ENCODE measurements around the gene EOLA1.
"Not testable (repeated sequence)": the region's sequence is repeated elsewhere in the genome, so short reads cannot be mapped to it uniquely, and the experiment has no call there.

EOLA1 gene

GRCh38 chrX:149515954-149516602, 24.7 kb upstream of the EOLA1 start:
- DNase-seq: no peak

- DNase-seq: no peak
Measured at GRCh38 chrX:149516604-149517003, 24.2 kb upstream of the EOLA1 start.

- DNase-seq: no peak
Measured at GRCh38 chrX:149517308-149517707, 23.5 kb upstream of the EOLA1 start.

- DNase-seq: no peak
Measured at GRCh38 chrX:149518236-149518635, 22.6 kb upstream of the EOLA1 start.

- not testable (repeated sequence) for DNase-seq
Measured at GRCh38 chrX:149520636-149521277, 20.1 kb upstream of the EOLA1 start.

- no peak for DNase-seq
Measured at GRCh38 chrX:149521438-149521837, 19.4 kb upstream of the EOLA1 start.

GRCh38 chrX:149522916-149523315, 17.9 kb upstream of the EOLA1 start:
- no peak for DNase-seq

GRCh38 chrX:149525389-149525788, 15.4 kb upstream of the EOLA1 start:
- peak; percentile 87 for DNase-seq

- DNase-seq: peak; percentile 66
Measured at GRCh38 chrX:149525903-149526302, 14.9 kb upstream of the EOLA1 start.

- DNase-seq: not testable (repeated sequence)
Measured at GRCh38 chrX:149526318-149527033, 14.3 kb upstream of the EOLA1 start.

GRCh38 chrX:149527705-149528104, 13.1 kb upstream of the EOLA1 start:
- DNase-seq: peak; percentile 67

- DNase-seq: no peak
Measured at GRCh38 chrX:149528381-149528780, 12.4 kb upstream of the EOLA1 start.

GRCh38 chrX:149531599-149531998, 9.2 kb upstream of the EOLA1 start:
- DNase-seq: no peak

GRCh38 chrX:149532868-149533267, 7.9 kb upstream of the EOLA1 start:
- not testable (repeated sequence) for DNase-seq

GRCh38 chrX:149533999-149534398, 6.8 kb upstream of the EOLA1 start:
- not testable (repeated sequence) for DNase-seq

- DNase-seq: not testable (repeated sequence)
Measured at GRCh38 chrX:149534926-149535602, 5.7 kb upstream of the EOLA1 start.

- not testable (repeated sequence) for DNase-seq
Measured at GRCh38 chrX:149537474-149537873, 3.3 kb upstream of the EOLA1 start.

- peak; percentile 93 for DNase-seq
Measured at GRCh38 chrX:149539283-149540130, 1.3 kb upstream of the EOLA1 start.

- peak; percentile 94 for DNase-seq
Measured at GRCh38 chrX:149540131-149540620, 636 bp upstream of the EOLA1 start.

GRCh38 chrX:149541521-149542047, 772 bp downstream of the EOLA1 start:
- no peak for DNase-seq

- not testable (repeated sequence) for DNase-seq
Measured at GRCh38 chrX:149545545-149546543, 5.0 kb downstream of the EOLA1 start.
